K562 (cell line): ENCODE results near the gene PPIF. TPM values are rescaled to one million over a fixed set of nuclear protein-coding genes. Genes with fewer than 3 reads are reported as not detected.

Experiments
- ATAC-seq: fragments of 200-7000 bp; cut with Tn5 transposase; 3 replicates; pipeline ENCODE4 v1.9.1; 2020; ENCODE audit warnings: moderate library complexity
- BruUV-seq: library from RNA; stranded (reverse); fragments of 400-500 nt; replicated peaks from 2 replicates; lab custom pipeline; 2021; lab: Mats Ljungman, UMichigan
- CTCF ChIA-PET: fragments of 300-600 bp; formaldehyde crosslinking; extraction: SDS; loops from one replicate; lab custom pipeline; 2021; ENCODE audit warnings: low intra/inter-chr PET ratio; lab: Yijun Ruan, JAX
- POLR2A ChIA-PET: fragments of 300-600, 350-650 bp; sonication (Branson Sonifier 250); formaldehyde crosslinking; extraction: SDS; loops from one replicate; lab custom pipeline; 2021; ENCODE audit warnings: antibody characterized with exemption, inconsistent platforms; lab: Yijun Ruan, JAX
- DNase-seq, 4 experiments: peaks; one replicate each; pipeline versions ENCODE4 v3.0.0 to v3.0.0-alpha.2; 2011 to 2018; ENCODE audit warnings: low spot score in 3 of 4, mixed read lengths in 3 of 4; ENCODE audit errors: extremely low read depth in 1 of 4
- FAIRE-seq: peaks from 2 replicates; lab custom pipeline; 2011; peaks lifted over from hg19 to GRCh38; lab: Jason Lieb, UNC
- H2AFZ ChIP-seq: 2 replicates; pipeline ENCODE4 v1.6.0; 2011; ENCODE audit warnings: low read depth, low read length, control low read depth, inconsistent platforms
- H3K27ac ChIP-seq: fragments of 200-600 bp; 3 replicates; pipeline ENCODE4 v1.8.0; 2011; ENCODE audit warnings: low read depth, mild to moderate bottlenecking, control low read depth, inconsistent platforms, low read length, moderate library complexity, mixed read lengths; ENCODE audit errors: extremely low read depth
- H3K27me3 ChIP-seq, 2 experiments: fragments of 300-600 bp in 1 of 2; 2 replicates in 1 of 2; 3 replicates in 1 of 2; pipeline versions ENCODE4 v1.6.0 to v1.8.0; 2011; ENCODE audit warnings: inconsistent platforms in 2 of 2, low read length in 2 of 2, mild to moderate bottlenecking in 1 of 2, mixed read lengths in 1 of 2, moderate library complexity in 1 of 2; ENCODE audit not compliant: control insufficient read depth in 2 of 2, insufficient read depth in 2 of 2
- H3K36me3 ChIP-seq: fragments of 300-600 bp; 3 replicates; pipeline ENCODE4 v1.8.0; 2011; ENCODE audit warnings: mild to moderate bottlenecking, low read length, inconsistent platforms; ENCODE audit not compliant: control insufficient read depth, insufficient read depth
- H3K4me1 ChIP-seq, 2 experiments: fragments of 200-600 bp in 1 of 2; replicated peaks in 1 of 2; 2 replicates in 1 of 2; 3 replicates in 1 of 2; pipeline versions ENCODE4 v1.5.1 to v1.8.0; 2011; ENCODE audit warnings: inconsistent platforms in 2 of 2, low read length in 2 of 2, mild to moderate bottlenecking in 1 of 2, mixed read lengths in 1 of 2, moderate library complexity in 1 of 2; ENCODE audit not compliant: control insufficient read depth in 2 of 2, insufficient read depth in 2 of 2
- H3K4me2 ChIP-seq: 2 replicates; pipeline ENCODE4 v1.6.1; 2011; ENCODE audit warnings: low read length, control low read depth, inconsistent platforms, mixed read lengths; ENCODE audit not compliant: insufficient read depth
- H3K4me3 ChIP-seq: fragments of 200-600 bp; sonication (generic), shearing (Covaris generic); 2 replicates; pipeline ENCODE4 v1.5.1; 2016; ENCODE audit warnings: control low read depth, inconsistent platforms
- H3K79me2 ChIP-seq: fragments of 200-600 bp; 3 replicates; pipeline ENCODE4 v1.8.0; 2011; ENCODE audit warnings: low read length, inconsistent platforms; ENCODE audit not compliant: control insufficient read depth, insufficient read depth
- H3K9ac ChIP-seq, 2 experiments: 2 replicates each; pipeline versions ENCODE4 v1.6.0 to v1.6.1; 2011; ENCODE audit warnings: low read depth in 2 of 2, low read length in 2 of 2, control low read depth in 1 of 2, inconsistent platforms in 1 of 2, mild to moderate bottlenecking in 1 of 2, mixed read lengths in 1 of 2; ENCODE audit not compliant: insufficient read depth in 1 of 2
- H3K9me1 ChIP-seq: one replicate; pipeline ENCODE4 v1.6.0; 2011; ENCODE audit warnings: inconsistent platforms, mild to moderate bottlenecking, low read length, moderate library complexity; ENCODE audit not compliant: control insufficient read depth, insufficient read depth
- H3K9me3 ChIP-seq: replicated peaks from 2 replicates; pipeline ENCODE4 v1.5.1; 2011; ENCODE audit warnings: low read depth, low read length, inconsistent platforms; ENCODE audit not compliant: control insufficient read depth, insufficient read depth
- H4K20me1 ChIP-seq: replicated peaks from 2 replicates; pipeline ENCODE4 v1.6.1; 2011; ENCODE audit warnings: low read length, inconsistent platforms, mixed read lengths; ENCODE audit not compliant: control insufficient read depth, insufficient read depth
- CCNT2 ChIP-seq: IDR thresholded peaks from 2 replicates; pipeline ENCODE4 v1.6.1; 2011; ENCODE audit warnings: borderline replicate concordance, low read depth, mild to moderate bottlenecking, moderate library complexity, mixed read lengths, low read length; ENCODE audit not compliant: insufficient read length; ENCODE audit errors: extremely low read depth
- MED1 ChIP-seq: sonication (generic); formaldehyde crosslinking; IDR thresholded peaks from 2 replicates; pipeline ENCODE4 v1.8.1; 2023; ENCODE audit warnings: missing genetic modification reagents, borderline replicate concordance
- MTF1 ChIP-seq: fragments of 250-450 bp; sonication (Bioruptor Pico); IDR thresholded peaks from 2 replicates; pipeline ENCODE4 v1.9.0; 2021; ENCODE audit warnings: moderate library complexity, mild to moderate bottlenecking, inconsistent platforms, borderline replicate concordance
- NR2F6 ChIP-seq: fragments of 450-650 bp; formaldehyde crosslinking; IDR thresholded peaks from 2 replicates; pipeline ENCODE4 v1.4.0; 2020; ENCODE audit warnings: mild to moderate bottlenecking
- PTRF ChIP-seq: fragments of 450-650 bp; IDR thresholded peaks from 2 replicates; pipeline ENCODE4 v1.6.1; 2016; ENCODE audit warnings: mild to moderate bottlenecking, missing genetic modification characterization, missing compliant biosample characterization
- RBM14 ChIP-seq: fragments of 200-400 bp; formaldehyde crosslinking; IDR thresholded peaks from 2 replicates; pipeline ENCODE4 v1.6.1; 2018; ENCODE audit warnings: low read depth, mild to moderate bottlenecking, low read length, moderate library complexity, borderline replicate concordance; ENCODE audit not compliant: insufficient read depth
- SMAD4 ChIP-seq: fragments of 250-450 bp; sonication (Bioruptor Pico); conservative IDR thresholded peaks from 2 replicates; pipeline ENCODE4 v1.8.0; 2021; ENCODE audit warnings: inconsistent platforms, mild to moderate bottlenecking, moderate library complexity
- XRCC5 ChIP-seq: fragments of 200-400 bp; formaldehyde crosslinking; IDR thresholded peaks from 2 replicates; pipeline ENCODE4 v1.6.1; 2017; ENCODE audit warnings: low read depth, mild to moderate bottlenecking, low read length
- WGBS: fragments of 100-300 bp; shearing (Covaris generic); methylation state at CpG from one replicate; pipeline ENCODE4 v1.1.6; 2016; ENCODE audit warnings: low coverage, mixed read lengths; ENCODE audit not compliant: insufficient coverage; ENCODE audit errors: missing lambda C conversion rate; 5-methylcytosine and 5-hydroxymethylcytosine counted together
- in situ Hi-C: fragments of 300-500 bp; cut with MboI; formaldehyde crosslinking; loops from 4 replicates; pipeline ENCODE4 v1.15.0; 2018; ENCODE audit warnings: inconsistent platforms, mixed read lengths
- intact Hi-C: fragments of 100-400 bp; cut with micrococcal nuclease; formaldehyde crosslinking; loops from 2 replicates; pipeline ENCODE4 v1.14.2; 2022
- polyA plus RNA-seq, 8 experiments: library from polyadenylated mRNA; depleted of rRNA in 4 of 8; stranded (reverse) in 5 of 8; unstranded in 3 of 8; fragments of >200 nt; fragmentation: Nextera tagmentation in 2 of 8; fragmentation: Illumina TruSeq in 1 of 8; extraction: Ambion mirVana in 2 of 8; extraction: Trizol in 1 of 8; gene quantifications; 2 replicates each; pipeline versions ENCODE4 v1.2.1 to v1.2.3, GENCODE V29; 2011 to 2014; ENCODE audit warnings: inconsistent platforms in 1 of 8, missing spikeins in 1 of 8
- total RNA-seq, 7 experiments: library from RNA; depleted of rRNA in 6 of 7; stranded (reverse); fragments of >200 nt in 6 of 7; fragmentation: Illumina TruSeq in 2 of 7; extraction: Trizol in 2 of 7; gene quantifications; 2 replicates each; pipeline versions ENCODE4 v1.2.1 to v1.2.3, GENCODE V29; 2011 to 2021; ENCODE audit warnings: low replicate concordance in 1 of 7
- TF ChIP-seq, protein P1 (sequence below): fragments of 250-450 bp; sonication (Bioruptor Pico); IDR thresholded peaks from 2 replicates; pipeline ENCODE4 v1.8.0; 2022; ENCODE audit warnings: inconsistent platforms
- TF ChIP-seq, protein P2 (sequence below): fragments of 250-450 bp; sonication (Bioruptor Pico); IDR thresholded peaks from 2 replicates; pipeline ENCODE4 v1.8.0; 2022; ENCODE audit warnings: inconsistent platforms, mild to moderate bottlenecking, moderate library complexity, borderline replicate concordance

Gene PPIF
- total and polyA plus RNA-seq, 9 of the 15 experiments (the other 6 are each of a cell fraction or from before 2014, with no cell fraction given), result 40.9 to 287 (median 117) TPM

DNA sequence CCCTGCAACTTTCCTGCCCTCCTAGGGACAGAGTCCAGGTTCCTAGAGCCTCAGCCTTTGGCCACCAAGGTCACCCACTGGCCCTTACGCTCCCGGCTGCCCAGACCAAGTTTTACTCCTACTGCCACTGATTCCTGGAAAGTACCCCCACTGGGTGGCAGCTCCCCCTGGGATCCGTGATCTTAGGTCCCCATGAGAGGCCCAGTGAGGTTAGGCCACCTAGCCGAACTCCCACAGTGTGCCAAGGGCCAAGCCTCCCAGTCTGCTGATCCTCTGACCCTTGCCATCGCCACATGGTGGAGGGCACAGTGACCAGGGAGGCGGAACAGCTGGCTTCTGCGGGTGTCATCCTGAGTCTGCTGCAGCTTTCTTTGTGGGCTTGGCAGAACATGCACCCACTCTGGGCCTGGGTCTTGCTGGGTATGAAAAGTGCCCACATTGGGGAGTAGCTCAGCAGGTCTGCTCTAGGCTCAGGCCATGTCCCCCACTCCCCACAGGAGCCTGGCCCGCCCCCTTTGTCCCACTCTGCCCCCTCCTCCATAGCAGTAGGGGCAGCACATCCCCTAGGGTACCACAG, 40.5 kb upstream of the PPIF start (continued):
- no peak for TF ChIP-seq PTRF (tag)

DNA sequence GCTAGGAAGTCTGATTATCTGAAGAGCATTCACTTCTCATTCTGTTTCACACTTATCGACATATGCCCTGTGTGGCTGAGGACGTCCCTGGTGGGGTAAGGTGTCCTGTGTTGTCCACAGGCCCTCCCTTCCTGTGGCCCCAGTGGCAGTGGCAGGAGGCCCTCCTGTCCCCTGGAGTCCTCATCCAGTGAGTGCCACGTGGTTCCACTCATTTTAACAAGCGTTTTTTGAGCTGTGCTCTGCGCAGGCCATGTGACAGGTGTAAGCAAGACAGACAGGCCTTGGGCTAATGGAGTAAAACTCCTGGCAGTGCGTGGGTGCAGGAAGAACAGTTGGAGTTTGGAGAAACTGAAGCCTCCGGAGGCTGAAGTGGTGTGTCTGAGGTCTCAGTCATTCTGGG, 39.3 kb upstream of the PPIF start:
- H4K20me1 ChIP-seq, result no peaks in the 10 kb centered on the region
- TF ChIP-seq SMAD4 (CRISPR knock-in tag) (no peak), MED1 (CRISPR knock-in tag) (no peak), RBM14 (no peak), NR2F6 (CRISPR knock-in tag) (no peak), XRCC5 (no peak), MTF1 (CRISPR knock-in tag) (no peak), CCNT2 (no peak)
- TF ChIP-seq, protein P1, sequence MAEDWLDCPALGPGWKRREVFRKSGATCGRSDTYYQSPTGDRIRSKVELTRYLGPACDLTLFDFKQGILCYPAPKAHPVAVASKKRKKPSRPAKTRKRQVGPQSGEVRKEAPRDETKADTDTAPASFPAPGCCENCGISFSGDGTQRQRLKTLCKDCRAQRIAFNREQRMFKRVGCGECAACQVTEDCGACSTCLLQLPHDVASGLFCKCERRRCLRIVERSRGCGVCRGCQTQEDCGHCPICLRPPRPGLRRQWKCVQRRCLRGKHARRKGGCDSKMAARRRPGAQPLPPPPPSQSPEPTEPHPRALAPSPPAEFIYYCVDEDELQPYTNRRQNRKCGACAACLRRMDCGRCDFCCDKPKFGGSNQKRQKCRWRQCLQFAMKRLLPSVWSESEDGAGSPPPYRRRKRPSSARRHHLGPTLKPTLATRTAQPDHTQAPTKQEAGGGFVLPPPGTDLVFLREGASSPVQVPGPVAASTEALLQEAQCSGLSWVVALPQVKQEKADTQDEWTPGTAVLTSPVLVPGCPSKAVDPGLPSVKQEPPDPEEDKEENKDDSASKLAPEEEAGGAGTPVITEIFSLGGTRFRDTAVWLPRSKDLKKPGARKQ (CRISPR knock-in tag), result no peak
- TF ChIP-seq, protein P2, sequence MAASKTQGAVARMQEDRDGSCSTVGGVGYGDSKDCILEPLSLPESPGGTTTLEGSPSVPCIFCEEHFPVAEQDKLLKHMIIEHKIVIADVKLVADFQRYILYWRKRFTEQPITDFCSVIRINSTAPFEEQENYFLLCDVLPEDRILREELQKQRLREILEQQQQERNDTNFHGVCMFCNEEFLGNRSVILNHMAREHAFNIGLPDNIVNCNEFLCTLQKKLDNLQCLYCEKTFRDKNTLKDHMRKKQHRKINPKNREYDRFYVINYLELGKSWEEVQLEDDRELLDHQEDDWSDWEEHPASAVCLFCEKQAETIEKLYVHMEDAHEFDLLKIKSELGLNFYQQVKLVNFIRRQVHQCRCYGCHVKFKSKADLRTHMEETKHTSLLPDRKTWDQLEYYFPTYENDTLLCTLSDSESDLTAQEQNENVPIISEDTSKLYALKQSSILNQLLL (CRISPR knock-in tag), result no peak
- no peak for FAIRE-seq
- no peaks in the 10 kb centered on the region for H3K79me2 ChIP-seq
- H3K9ac ChIP-seq, result no peak overlapping the region
- H3K4me3 ChIP-seq, result no peak overlapping the region
- 57% methylated on average over 7 of the region's 7 CpGs for WGBS
- peaks cover 73% of the 10 kb centered on the region; the same call in 2 of the 3 replicates for H3K36me3 ChIP-seq
- in situ Hi-C loops, result no loop called here
- H3K9me1 ChIP-seq, result no peaks in the 10 kb centered on the region
- ChIA-PET CTCF (no interaction called here), POLR2A (interaction anchor here (0.7 to 1.4 kb wide), 4 partner anchors 8 to 114 kb away, joined by 3 to 4 read pairs (median 4); no protein-coding TSS in a partner anchor)
- no peak for DNase-seq
- no peaks in the 10 kb centered on the region for H3K27me3 ChIP-seq
- no peaks in the 10 kb centered on the region for H3K9me3 ChIP-seq
- H2AFZ ChIP-seq, result no peak overlapping the region
- no peak overlapping the region for H3K4me2 ChIP-seq
- ATAC-seq, result no peak
- BruUV-seq, result no TSS peak
- intact Hi-C loops, result no loop called here
- no peak overlapping the region for H3K27ac ChIP-seq
- peaks cover 0 to 27% of the 10 kb centered on the region in 2 experiments; a peak in 1 of 5 replicates for H3K4me1 ChIP-seq
